ENCODE measurements around the gene STX8.
"Not testable (repeated sequence)": the region's sequence is repeated elsewhere in the genome, so short reads cannot be mapped to it uniquely, and the experiment has no call there.

The STX8 gene

DNA sequence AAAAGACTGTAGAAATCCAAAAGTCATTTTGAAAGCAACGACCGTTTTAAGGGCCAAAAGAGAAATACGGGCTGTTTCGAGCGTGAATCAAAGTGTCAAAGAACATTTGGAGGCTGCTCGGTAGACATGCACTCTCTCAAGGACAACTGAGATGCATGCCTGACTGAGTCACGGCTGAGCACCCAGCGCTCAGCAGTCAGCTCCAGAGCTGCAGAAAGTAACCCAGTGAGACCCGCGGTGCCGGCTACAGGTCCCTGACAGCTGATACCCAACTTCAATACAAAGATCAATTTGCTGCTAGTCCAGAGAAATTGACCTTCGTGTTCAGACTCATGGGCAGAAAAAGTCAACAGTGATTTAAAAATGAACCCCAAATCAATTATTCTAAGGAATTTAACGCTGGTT is 214.9 kb downstream of the STX8 start:
- TF ChIP-seq, protein P1, sequence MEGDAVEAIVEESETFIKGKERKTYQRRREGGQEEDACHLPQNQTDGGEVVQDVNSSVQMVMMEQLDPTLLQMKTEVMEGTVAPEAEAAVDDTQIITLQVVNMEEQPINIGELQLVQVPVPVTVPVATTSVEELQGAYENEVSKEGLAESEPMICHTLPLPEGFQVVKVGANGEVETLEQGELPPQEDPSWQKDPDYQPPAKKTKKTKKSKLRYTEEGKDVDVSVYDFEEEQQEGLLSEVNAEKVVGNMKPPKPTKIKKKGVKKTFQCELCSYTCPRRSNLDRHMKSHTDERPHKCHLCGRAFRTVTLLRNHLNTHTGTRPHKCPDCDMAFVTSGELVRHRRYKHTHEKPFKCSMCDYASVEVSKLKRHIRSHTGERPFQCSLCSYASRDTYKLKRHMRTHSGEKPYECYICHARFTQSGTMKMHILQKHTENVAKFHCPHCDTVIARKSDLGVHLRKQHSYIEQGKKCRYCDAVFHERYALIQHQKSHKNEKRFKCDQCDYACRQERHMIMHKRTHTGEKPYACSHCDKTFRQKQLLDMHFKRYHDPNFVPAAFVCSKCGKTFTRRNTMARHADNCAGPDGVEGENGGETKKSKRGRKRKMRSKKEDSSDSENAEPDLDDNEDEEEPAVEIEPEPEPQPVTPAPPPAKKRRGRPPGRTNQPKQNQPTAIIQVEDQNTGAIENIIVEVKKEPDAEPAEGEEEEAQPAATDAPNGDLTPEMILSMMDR (IDR thresholded peaks at IDR 0.05; ENCODE audit: borderline replicate concordance, extremely low read depth, low read length, poor library complexity, severe bottlenecking), result no peak
- no peak for TF ChIP-seq EZH2 (IDR thresholded peaks at IDR 0.05; ENCODE audit: borderline replicate concordance, low read depth, low read length, severe bottlenecking)
- H3K4me3 ChIP-seq (ENCODE audit: low read depth in 1 of 2, low read length in 2 of 2), result no peak overlapping the region
- peaks cover 2% of the 10 kb centered on the region; the same call in 1 of the 2 replicates for H3K4me1 ChIP-seq (ENCODE audit: insufficient read depth, low read length)
- H3K4me2 ChIP-seq (ENCODE audit: insufficient read depth, low read length), result no peak overlapping the region
- DNase-seq (no peak), ATAC-seq (ENCODE audit: insufficient read depth, low read depth) (no peak)
- no peak overlapping the region for H2AFZ ChIP-seq (ENCODE audit: low read depth, low read length)
- no peak overlapping the region for H3K9ac ChIP-seq (ENCODE audit: low read depth, low read length)
- no peaks in the 10 kb centered on the region for H4K20me1 ChIP-seq (ENCODE audit: insufficient read depth, low read length)
- H3K79me2 ChIP-seq (ENCODE audit: insufficient read depth, low read length), result no peaks in the 10 kb centered on the region
- no peaks in the 10 kb centered on the region for H3K36me3 ChIP-seq (ENCODE audit: insufficient read depth, low read length)
- no peaks in the 10 kb centered on the region for H3K27me3 ChIP-seq (ENCODE audit: insufficient read depth, low read length, poor library complexity)
- no peaks in the 10 kb centered on the region for H3K9me3 ChIP-seq (ENCODE audit: insufficient read depth, low read length, severe bottlenecking)
- H3K27ac ChIP-seq (ENCODE audit: low read length), result no peak overlapping the region

DNA sequence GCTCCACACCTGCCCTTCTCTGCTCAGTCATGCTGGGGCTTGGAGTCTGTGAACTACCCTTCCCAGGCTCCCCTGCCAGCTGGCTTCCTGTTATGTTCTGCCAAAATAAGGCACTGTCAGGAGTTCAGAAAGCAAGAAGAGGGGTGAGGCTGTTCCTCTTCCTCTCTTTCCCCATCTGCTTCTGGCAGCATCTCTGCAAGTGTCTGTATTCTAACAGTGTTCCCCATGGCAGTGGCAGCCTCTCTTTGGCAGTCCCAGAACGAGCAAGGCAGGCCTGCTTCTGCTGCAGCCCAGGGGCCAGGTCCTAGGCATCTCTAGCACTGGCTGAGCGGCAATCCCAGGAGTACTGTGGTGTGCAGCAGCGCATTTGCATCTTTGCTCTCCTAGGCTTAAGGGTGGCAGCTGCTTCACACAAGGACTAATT is 219.1 kb downstream of the STX8 start:
- Histone ChIP-seq H3K27me3 (ENCODE audit: insufficient read depth, low read length, poor library complexity) (no peaks in the 10 kb centered on the region), H4K20me1 (ENCODE audit: insufficient read depth, low read length) (no peaks in the 10 kb centered on the region), H3K9me3 (ENCODE audit: insufficient read depth, low read length, severe bottlenecking) (no peaks in the 10 kb centered on the region), H3K4me2 (ENCODE audit: insufficient read depth, low read length) (no peak overlapping the region), H3K79me2 (ENCODE audit: insufficient read depth, low read length) (no peaks in the 10 kb centered on the region), H3K9ac (ENCODE audit: low read depth, low read length) (no peak overlapping the region), H3K4me3 (ENCODE audit: low read depth in 1 of 2, low read length in 2 of 2) (no peak overlapping the region), H3K27ac (ENCODE audit: low read length) (no peak overlapping the region), H2AFZ (ENCODE audit: low read depth, low read length) (no peak overlapping the region), H3K4me1 (ENCODE audit: insufficient read depth, low read length) (peaks cover 2% of the 10 kb centered on the region; the same call in 1 of the 2 replicates), H3K36me3 (ENCODE audit: insufficient read depth, low read length) (no peaks in the 10 kb centered on the region)
- DNase-seq (peak; percentile 10), ATAC-seq (ENCODE audit: insufficient read depth, low read depth) (0 out of 3 replicates have a peak, but pooled peaks have one; percentile 29)
- TF ChIP-seq, protein P1 (IDR thresholded peaks at IDR 0.05; ENCODE audit: borderline replicate concordance, extremely low read depth, low read length, poor library complexity, severe bottlenecking), result no peak
- no peak for TF ChIP-seq EZH2 (IDR thresholded peaks at IDR 0.05; ENCODE audit: borderline replicate concordance, low read depth, low read length, severe bottlenecking)

DNA sequence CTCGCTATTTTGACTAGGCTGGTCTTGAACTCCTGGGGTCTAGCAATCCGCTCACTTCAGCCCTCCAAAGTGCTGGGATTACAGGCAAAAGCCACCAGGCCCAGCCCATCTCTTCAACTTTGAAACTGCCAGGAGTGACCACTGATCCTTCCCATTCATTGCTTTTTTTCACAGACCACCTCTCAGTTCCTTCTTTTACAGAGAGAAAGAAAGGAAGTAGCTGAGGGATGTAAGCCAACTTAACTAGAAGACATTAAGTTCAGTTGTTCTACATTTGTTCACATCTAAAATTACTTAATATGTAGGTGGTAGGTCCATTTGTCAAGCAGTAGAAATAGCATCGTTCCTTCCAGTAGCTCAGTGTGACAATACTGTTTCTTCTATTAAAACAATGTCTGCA is 219.8 kb downstream of the STX8 start:
- Histone ChIP-seq H4K20me1 (ENCODE audit: insufficient read depth, low read length) (no peaks in the 10 kb centered on the region), H3K27me3 (ENCODE audit: insufficient read depth, low read length, poor library complexity) (no peaks in the 10 kb centered on the region), H3K4me2 (ENCODE audit: insufficient read depth, low read length) (no peak overlapping the region), H3K4me1 (ENCODE audit: insufficient read depth, low read length) (peaks cover 2% of the 10 kb centered on the region; the same call in 1 of the 2 replicates), H3K9ac (ENCODE audit: low read depth, low read length) (no peak overlapping the region), H3K79me2 (ENCODE audit: insufficient read depth, low read length) (no peaks in the 10 kb centered on the region), H3K4me3 (ENCODE audit: low read depth in 1 of 2, low read length in 2 of 2) (no peak overlapping the region), H2AFZ (ENCODE audit: low read depth, low read length) (no peak overlapping the region), H3K27ac (ENCODE audit: low read length) (no peak overlapping the region), H3K9me3 (ENCODE audit: insufficient read depth, low read length, severe bottlenecking) (no peaks in the 10 kb centered on the region), H3K36me3 (ENCODE audit: insufficient read depth, low read length) (no peaks in the 10 kb centered on the region)
- no peak for TF ChIP-seq EZH2 (IDR thresholded peaks at IDR 0.05; ENCODE audit: borderline replicate concordance, low read depth, low read length, severe bottlenecking)
- TF ChIP-seq, protein P1 (IDR thresholded peaks at IDR 0.05; ENCODE audit: borderline replicate concordance, extremely low read depth, low read length, poor library complexity, severe bottlenecking), result no peak
- no peak for DNase-seq
- ATAC-seq (ENCODE audit: insufficient read depth, low read depth), result no peak

DNA sequence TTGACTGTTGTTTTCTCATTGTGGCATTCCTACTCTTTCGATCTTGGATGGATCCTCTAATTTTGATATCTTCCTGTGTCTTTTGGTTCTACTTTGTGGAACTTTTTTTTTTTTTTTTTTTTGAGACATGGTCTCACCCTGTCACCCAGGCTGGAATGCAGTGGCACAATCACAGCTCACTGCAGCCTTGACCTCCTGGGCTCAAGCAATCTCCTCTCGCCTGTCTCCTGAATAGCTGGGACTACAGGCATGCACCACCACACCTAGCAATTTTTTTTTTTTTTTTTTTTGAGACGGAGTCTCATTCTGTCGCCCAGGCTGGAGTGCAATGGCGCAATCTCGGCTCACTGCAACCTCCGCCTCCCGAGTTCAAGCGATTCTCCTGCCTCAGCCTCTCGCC is 220.4 kb downstream of the STX8 start:
- not testable (repeated sequence) for H3K27ac ChIP-seq (ENCODE audit: low read length); DNase-seq; ATAC-seq (ENCODE audit: insufficient read depth, low read depth)

More for the DNA sequence above, 220.4 kb downstream of the STX8 start:
- H3K36me3 ChIP-seq (ENCODE audit: insufficient read depth, low read length); H2AFZ ChIP-seq (ENCODE audit: low read depth, low read length); H3K4me3 ChIP-seq (ENCODE audit: low read depth in 1 of 2, low read length in 2 of 2); H3K9me3 ChIP-seq (ENCODE audit: insufficient read depth, low read length, severe bottlenecking); H3K27me3 ChIP-seq (ENCODE audit: insufficient read depth, low read length, poor library complexity); H4K20me1 ChIP-seq (ENCODE audit: insufficient read depth, low read length); H3K79me2 ChIP-seq (ENCODE audit: insufficient read depth, low read length); H3K4me1 ChIP-seq (ENCODE audit: insufficient read depth, low read length); H3K4me2 ChIP-seq (ENCODE audit: insufficient read depth, low read length); H3K9ac ChIP-seq (ENCODE audit: low read depth, low read length): not testable (repeated sequence)

All from DND-41 (cell line).